Stimulated activated CD4-positive, alpha-beta T cell treated with anti-CD3 and anti-CD28 coated beads, TNF-alpha, amount 100 ng/mL, for 4 hours (primary cell): ENCODE measurements around the gene TBX18.

Source experiments
- DNase-seq, 3 experiments: peaks; one replicate each; pipeline ENCODE4 v3.0.0-alpha.2; 2020; ENCODE audit warnings: low read depth in 3 of 3

Gene TBX18

GRCh38 chr6:84772428-84773132 lies 8.2 kb upstream of the TBX18 start:
- DNase-seq, result no peak

- no peak for DNase-seq
Measured at GRCh38 chr6:84771756-84772356, 7.5 kb upstream of the TBX18 start.

DNA sequence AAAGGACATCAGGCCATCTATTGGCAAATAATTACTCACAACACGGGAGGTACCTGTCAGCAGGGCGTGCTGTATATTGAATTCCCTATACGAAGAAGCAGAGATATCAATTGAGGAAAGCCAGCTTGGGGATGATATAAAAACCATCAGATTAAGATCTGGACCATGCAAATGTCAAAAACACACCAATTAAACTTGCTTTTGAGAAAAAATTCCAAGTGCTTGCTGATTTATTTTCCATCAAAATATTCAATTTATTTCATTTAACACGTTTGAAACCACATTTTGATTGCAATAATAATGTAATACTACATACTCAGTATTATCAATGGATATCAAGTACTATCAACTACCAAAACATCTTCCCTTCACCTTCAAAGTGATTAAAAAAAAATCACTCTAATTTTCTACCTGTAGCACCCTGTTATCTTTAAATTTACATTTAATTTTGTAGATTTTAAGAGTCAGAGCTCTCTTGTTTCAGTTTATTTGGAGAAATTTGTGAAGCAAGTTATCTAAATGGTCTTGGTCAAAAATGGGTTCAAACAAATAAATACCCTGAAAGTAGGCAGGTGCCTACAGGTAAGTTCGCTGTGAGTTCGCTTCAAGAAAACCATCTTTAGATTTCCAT lies 6.8 kb upstream of the TBX18 start:
- DNase-seq, result no peak

- DNase-seq, result no peak
Measured at GRCh38 chr6:84770521-84770920, 6.1 kb upstream of the TBX18 start.

DNA sequence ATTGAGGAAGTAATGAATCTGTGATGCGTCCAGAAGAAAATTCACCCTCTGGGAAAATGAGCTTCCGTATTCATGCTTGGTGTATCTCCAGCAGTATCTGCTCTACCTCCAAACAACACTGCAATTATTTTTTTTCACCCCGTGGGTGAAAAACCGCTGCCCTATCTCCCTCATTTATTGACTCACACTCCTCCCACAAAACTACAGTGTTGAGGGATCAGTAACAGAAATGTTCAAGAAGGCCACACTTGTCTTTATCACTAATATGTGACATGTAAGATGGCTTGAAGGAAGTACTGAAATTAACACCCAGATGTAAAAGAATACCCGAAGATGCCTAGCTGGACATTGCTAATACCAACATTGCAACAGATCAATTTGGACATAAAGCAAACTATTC lies 4.9 kb upstream of the TBX18 start:
- DNase-seq, result no peak

- no peak for DNase-seq
Measured at GRCh38 chr6:84768442-84769174, 4.2 kb upstream of the TBX18 start.

DNA sequence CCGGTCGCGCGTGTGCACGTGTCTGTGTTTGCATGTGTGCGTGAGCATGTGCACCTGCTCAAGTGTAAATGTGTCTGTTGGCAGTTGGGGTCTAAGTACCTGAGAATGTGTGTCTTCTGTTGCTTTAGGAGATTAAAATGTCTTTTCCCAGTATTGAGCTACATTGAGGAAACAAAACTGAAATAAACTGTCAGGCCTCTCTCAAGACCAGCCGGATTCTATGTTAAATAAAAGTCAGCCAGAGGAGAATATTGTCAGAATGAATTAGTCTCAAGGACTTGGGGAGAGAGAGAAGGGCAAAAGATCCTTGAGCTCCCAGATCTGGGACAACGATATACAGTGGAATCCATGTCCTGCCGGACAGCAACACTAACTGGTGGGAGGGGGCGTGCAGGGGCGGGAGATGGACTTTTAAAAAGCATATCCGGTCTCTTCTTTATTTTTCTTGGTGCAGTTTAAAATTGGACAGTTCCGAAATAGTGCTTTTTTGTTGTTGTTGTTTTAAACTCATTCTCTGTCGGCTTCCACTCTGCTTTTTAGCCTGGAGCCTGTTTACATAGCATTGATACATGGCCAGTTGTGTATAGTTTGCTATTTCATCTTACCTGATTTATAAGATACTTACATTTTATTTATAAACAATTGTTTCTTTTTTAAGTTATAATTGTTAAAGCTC lies 3.3 kb upstream of the TBX18 start:
- DNase-seq, result no peak

- no peak for DNase-seq
Measured at GRCh38 chr6:84766799-84767525, 2.6 kb upstream of the TBX18 start.

- DNase-seq, result no peak
Measured at GRCh38 chr6:84766118-84766798, 1.9 kb upstream of the TBX18 start.

DNA sequence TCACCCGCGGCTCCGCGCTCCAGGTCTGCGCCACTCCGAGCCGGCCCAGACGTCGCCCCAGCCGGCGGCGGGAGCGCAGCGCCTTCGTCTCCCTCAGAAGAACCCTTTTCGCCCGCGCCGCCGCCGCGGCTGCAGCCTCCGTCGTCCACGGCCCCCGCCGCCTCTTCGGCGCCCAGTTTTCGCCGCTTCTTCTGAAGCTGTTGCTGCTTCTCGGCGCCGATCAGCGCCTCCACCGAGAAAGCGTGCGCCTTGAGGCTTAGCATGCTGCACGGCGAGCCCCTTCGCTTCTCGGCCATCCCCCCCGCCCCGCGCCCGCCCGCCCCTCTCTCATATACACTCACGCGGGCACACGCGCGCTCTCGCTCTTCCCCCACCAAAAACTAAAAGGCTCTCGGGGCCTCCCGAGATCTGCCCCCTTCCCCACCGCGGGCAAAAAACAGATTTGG lies 489 bp downstream of the TBX18 start:
- no peak for DNase-seq

DNA sequence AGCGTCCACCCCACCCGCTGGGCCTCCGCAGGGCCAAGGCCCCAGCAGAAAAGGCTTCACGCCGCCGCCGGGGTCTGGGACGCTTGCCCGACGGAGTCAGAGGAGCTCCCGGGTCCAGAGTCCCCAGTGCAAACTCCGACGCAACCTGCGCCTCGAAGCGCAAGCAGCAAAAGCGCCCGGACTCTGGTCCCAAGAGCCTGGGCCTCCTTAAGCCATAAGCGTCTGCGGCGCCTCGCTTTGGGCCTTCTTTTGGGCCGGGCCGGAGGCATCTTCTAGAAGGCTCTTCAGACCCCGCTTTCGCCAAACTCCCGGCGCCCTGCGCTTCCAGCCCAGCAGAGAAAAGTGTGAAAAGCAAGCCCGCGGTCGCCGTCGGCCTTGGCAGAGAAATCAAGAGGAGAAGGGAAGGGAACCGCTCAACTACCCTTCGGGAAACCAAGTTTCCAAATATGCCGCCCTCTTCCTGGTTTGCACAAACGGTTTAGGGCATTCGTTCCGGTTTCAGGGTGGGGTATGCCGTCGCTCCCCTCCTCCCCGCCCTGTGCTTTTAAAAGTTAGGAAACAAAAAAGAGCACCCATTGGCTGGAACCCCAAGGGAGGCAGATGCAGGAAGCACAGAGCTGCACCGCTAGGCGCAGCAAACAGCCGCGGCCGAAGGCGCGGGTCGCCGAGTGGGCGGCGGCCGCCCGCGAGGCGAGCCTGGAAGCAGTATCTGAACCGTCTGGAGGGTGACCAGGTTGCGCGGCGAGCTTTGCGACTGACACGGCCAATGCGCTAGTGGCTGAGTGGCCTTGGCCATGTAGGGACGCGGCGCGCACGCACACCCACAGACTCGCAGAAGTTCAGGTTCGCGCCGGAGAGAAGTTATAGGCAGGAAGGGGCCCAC lies 1.2 kb downstream of the TBX18 start:
- no peak for DNase-seq

DNA sequence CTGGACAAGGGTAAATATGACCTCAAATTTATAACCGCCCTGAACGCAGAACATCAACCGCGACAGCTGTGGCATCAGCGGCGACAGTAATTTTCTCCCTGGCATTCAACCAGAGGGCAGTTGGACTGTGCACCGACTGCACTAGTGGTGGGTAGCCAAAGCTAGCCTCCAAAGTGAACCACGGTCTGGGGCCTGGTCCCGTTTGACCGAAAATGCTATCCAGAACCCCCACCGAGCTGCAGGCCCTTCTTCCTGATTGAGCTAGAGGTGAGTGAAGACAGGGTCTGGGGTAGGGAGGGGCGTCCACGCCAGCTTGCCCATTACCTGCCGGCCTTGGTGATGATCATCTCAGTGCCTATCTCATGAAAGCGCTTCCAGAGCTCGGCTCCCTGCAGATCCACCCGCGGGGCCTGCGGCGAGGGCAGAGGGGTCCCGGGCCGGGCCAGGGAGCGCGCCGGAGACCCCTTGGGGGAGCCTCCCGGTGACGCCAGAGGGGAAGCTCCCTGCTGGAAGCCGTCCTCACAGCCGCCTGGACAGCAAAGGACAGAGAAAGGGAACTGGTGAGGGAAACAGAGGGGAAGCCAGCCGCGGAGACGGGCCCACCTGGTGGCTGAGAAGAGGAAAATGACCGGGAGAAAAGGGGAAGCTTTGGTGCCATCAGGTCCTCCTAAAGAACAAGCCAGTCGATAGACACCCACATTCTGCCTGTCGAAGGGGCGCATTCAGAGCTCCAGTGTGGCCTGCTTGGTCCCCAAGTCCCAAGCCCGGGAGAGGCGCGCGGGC lies 2.0 kb downstream of the TBX18 start:
- no peak for DNase-seq

GRCh38 chr6:84758486-84758885 lies 5.9 kb downstream of the TBX18 start:
- DNase-seq, result no peak

DNA sequence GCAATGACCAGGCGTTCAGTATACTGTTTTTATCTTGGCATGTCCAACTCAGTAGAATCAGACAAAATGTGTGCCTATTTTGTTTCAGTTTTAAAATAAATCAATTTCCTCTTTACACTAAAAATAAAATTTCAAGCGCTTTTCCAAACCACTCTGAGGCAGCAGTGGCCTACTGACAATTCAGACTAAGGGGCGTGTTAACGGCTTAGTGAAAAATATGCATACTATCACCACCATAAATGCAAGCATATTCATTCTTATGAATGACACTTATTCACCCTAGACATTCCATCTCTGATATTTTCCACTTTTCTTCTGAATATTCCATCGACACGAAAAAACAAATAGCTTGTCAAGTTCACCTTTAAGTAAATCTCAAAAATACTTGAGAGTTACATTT lies 7.5 kb downstream of the TBX18 start:
- DNase-seq, result no peak

DNA sequence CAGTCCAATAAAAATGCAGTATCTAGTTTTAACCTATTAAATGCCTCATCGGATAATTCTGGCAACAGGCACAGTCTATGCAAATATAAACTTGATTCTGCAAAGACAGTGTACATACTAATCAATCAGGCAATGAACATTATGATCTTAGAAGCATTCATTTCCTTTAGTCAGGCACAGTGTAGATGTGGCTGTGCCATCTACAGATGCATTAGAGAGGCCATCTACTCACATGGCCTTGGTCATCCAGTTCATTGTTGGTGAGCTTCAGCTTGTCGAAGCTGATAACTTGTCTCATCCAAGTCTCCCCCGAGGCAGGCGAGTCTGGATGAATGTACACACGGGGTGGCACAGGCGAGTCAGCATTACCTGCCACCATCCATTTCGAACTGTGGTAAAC lies 7.9 kb downstream of the TBX18 start:
- DNase-seq, result no peak

DNA sequence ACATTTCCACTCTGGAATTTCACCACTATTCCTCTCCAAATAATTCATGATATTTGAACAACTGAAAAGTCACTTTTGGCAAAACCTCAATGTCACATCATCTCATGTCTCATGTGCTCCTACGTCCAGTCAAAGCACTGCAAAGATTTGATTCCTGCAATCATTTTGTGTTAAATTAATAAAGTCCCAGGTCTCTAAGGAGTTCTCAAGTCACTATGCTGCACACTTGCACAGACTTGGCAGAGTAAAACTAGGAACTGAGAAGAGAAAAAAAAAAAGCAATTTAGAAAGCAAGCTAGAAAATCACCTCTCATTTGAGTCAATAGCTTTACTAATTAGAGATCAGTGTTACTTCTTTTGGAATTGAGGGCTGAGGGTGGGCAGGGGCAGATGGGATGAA lies 11.2 kb downstream of the TBX18 start:
- no peak for DNase-seq

DNA sequence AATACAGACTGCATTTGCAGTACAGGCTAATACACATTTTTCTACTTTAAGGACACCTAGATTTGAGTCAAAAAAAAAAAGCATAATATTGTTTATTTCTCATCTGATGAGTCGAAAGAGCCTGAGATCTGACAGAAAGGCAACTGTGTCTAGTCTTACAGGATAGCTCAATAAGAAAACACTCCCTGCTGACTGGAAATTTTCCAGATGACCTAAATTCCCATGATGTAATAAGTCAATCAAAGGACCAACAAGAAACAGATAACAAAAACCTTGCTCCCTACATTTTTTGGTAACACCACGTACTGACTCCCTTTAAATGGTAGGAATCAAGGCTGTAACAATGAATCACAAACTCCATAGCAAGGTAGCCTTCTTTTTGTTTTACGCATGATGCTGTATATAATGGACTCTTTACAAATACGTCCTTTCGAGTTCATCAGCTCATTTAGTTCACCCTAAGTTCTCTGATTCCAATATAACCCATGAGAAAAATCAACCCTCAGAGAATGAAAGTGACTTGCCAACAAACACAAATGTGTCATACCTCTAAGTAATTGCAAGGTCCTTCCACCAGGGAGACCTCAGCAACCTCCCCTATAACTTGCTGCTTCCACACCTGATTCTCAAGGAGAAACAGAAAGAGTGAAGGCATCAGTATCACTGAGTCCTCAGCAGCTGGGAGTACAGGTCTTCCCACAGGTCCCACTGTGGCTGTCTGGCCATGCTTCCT lies 12.1 kb downstream of the TBX18 start:
- no peak for DNase-seq

DNA sequence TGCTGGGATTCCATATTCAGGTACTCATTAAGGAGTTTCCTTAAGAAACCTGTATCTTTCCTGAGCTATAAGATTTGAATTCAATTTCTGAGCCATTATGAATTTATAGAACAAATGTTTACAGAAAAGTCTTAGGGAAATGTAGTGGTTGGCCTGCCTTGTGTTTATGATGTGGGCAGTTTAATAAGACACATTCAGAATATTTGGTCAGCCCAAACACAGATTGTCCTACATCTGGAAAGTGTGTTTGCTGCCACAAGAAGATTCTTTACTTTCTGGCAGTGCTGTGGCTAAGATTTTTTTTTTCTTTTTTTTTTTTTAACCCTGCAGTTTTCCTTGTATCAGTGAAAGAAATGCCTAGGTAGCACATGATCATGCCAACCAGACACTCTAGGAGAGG lies 15.2 kb downstream of the TBX18 start:
- no peak for DNase-seq
